Heart right ventricle (tissue), 16 donors: ENCODE measurements around the gene CNKSR2. TPM values are rescaled to one million over a fixed set of nuclear protein-coding genes. Genes with fewer than 3 reads are reported as not detected.

Source experiments
- ATAC-seq, 8 donors: fragments of 200-7000 bp; cut with Tn5 transposase; one replicate each; pipeline ENCODE4 v1.9.1; 2020; ENCODE audit warnings: mild to moderate bottlenecking in 8 of 8, moderate library complexity in 8 of 8, moderate number of reproducible peaks in 1 of 8
- DNase-seq, 2 donors: peaks; one replicate each; pipeline ENCODE4 v3.0.0-alpha.2; 2020
- H3K27ac ChIP-seq, 10 donors: fragments of 200-600 bp; sonication (generic) in 2 of 10; one replicate each; pipeline versions ENCODE4 v1.5.0 to v1.8.0; 2020 to 2022; ENCODE audit warnings: mild to moderate bottlenecking in 3 of 10
- H3K27me3 ChIP-seq, 7 donors: fragments of 200-600 bp; one replicate each; pipeline ENCODE4 v1.8.0; 2021 to 2022; ENCODE audit warnings: mild to moderate bottlenecking in 2 of 7
- H3K36me3 ChIP-seq, 9 donors: fragments of 200-600 bp; sonication (generic) in 1 of 9; one replicate each; pipeline versions ENCODE4 v1.5.0 to v1.8.0; 2020 to 2022; ENCODE audit warnings: mild to moderate bottlenecking in 2 of 9
- H3K4me1 ChIP-seq, 9 donors: fragments of 200-600 bp; sonication (generic) in 1 of 9; one replicate each; pipeline versions ENCODE4 v1.5.0 to v1.8.0; 2020 to 2022; ENCODE audit warnings: mild to moderate bottlenecking in 4 of 9
- H3K4me3 ChIP-seq, 10 donors: fragments of 200-600 bp; sonication (generic) in 2 of 10; one replicate each; pipeline versions ENCODE4 v1.5.0 to v1.8.0; 2020 to 2022; ENCODE audit warnings: mild to moderate bottlenecking in 7 of 10, moderate library complexity in 2 of 10
- H3K9me3 ChIP-seq, 11 donors: fragments of 200-600 bp in 10 of 11; sonication (generic) in 2 of 11; one replicate each; pipeline versions ENCODE4 v1.5.0 to v1.8.0; 2013 to 2022; ENCODE audit warnings: mild to moderate bottlenecking in 2 of 11, control low read depth in 1 of 11, moderate library complexity in 1 of 11
- CTCF ChIP-seq, 9 donors: fragments of 200-600 bp; sonication (generic) in 2 of 9; IDR thresholded peaks; one replicate each; pipeline versions ENCODE4 v1.5.0 to v1.8.0; 2021 to 2022; ENCODE audit warnings: antibody characterized with exemption in 9 of 9, mild to moderate bottlenecking in 5 of 9, moderate library complexity in 1 of 9
- WGBS, 2 donors: extraction: QIAGEN DNeasy Blood & Tissue Kit; methylation state at CpG; one replicate each; pipeline ENCODE4 v1.1.7; 2013; ENCODE audit warnings: inconsistent platforms in 1 of 2; 5-methylcytosine and 5-hydroxymethylcytosine counted together
- intact Hi-C, 10 donors: fragments of 100-400 bp; cut with DNase I; formaldehyde crosslinking; loops; one replicate each; pipeline versions ENCODE4 v1.11.1 to v1.14.2; 2022
- polyA plus RNA-seq, 2 donors: library from polyadenylated mRNA; stranded (reverse); fragments of 200-250 nt; gene quantifications; one replicate each; pipeline ENCODE4 v1.2.3, GENCODE V29; 2013
- total RNA-seq, 10 donors: library from RNA; stranded (reverse); fragmentation: NEBNext Ultra II Directional in 3 of 10; extraction: Animal tissue kit (Norgen Biotek cat#: 25700) in 3 of 10; gene quantifications; one replicate each; pipeline versions ENCODE4 v1.2.1 to v1.2.4, GENCODE V29; 2021 to 2023
- donor health status: Arrhythmogenic right ventricular cardiomyopathy.
- donor health status: ischemic (EF 13 %, LVEDD 7.1; RV severe dilation, severe dysfunction).
- donor health status: healthy with polysubstance abuse.
- donor health status: DM: no; HTN: yes; CAD: no.
- donor health status: DM: no; HTN: no; CAD: no.
- donor health status: ischemic (EF 25% LVEDD 6.9; RV normal size, moderate dysfunction).
- donor health status: ischemic (EF 25% LVEDD 5.7; RV mildly dilated, moderate dysfunction).
- donor health status: healthy.
- donor health status: DM: yes; HTN: yes; CAD: no.
- donor health status: Ischemic cardiomyopathy.
- donor health status: ischemic (EF 35%, LVEDD 5.7; RV mildly dilated, moderate dysfunction).
- donor health status: nonischemic (EF 11% LVEDD 7.7; RV severe dilation, severe dysfunction).
- donor health status: DM: yes; HTN: yes; CAD: no.
- donor health status: PGD.
- donor health status: ischemic (EF 29% LVEDD 5.4; RV normal size, mild dysfunction).
- donor health status: nonischemic (EF 23%, LVEDD 6.1; RV moderate dilation, normal function).

The CNKSR2 gene
- total and polyA plus RNA-seq, 12 donors: 0.03 to 1.6 (median 0.44) TPM

- no peaks in the 10 kb centered on the region for H3K9me3 ChIP-seq
- H3K4me1 ChIP-seq: no peaks in the 10 kb centered on the region
- H3K27me3 ChIP-seq: peaks cover 0 to 4% (median 0%) of the 10 kb centered on the region in 7 donors
- H3K27ac ChIP-seq: no peak overlapping the region
- 31 to 47% methylated on average over 2 of the region's 2 CpGs for WGBS, 2 donors
- no peak overlapping the region for H3K4me3 ChIP-seq
- intact Hi-C loops: no loop called here
- ATAC-seq: no peak
- TF ChIP-seq CTCF (IDR thresholded peaks at IDR 0.05): no peak
- DNase-seq: no peak
- no peaks in the 10 kb centered on the region for H3K36me3 ChIP-seq
Measured at GRCh38 chrX:21408307-21408706, 34.1 kb downstream of the CNKSR2 start.

- no peak overlapping the region for H3K27ac ChIP-seq
- H3K9me3 ChIP-seq: peaks cover 0 to 1% (median 0%) of the 10 kb centered on the region in 11 donors
- H3K4me3 ChIP-seq: no peak overlapping the region
- no peak for TF ChIP-seq CTCF (IDR thresholded peaks at IDR 0.05)
- intact Hi-C loops: no loop called here
- no peak for ATAC-seq
- H3K36me3 ChIP-seq: no peaks in the 10 kb centered on the region
- H3K4me1 ChIP-seq: no peaks in the 10 kb centered on the region
- WGBS, 2 donors: 52 to 59% methylated on average over 1 of the region's 1 CpG
- DNase-seq: no peak
- peaks cover 0 to 4% (median 0%) of the 10 kb centered on the region in 7 donors for H3K27me3 ChIP-seq
Measured at GRCh38 chrX:21408788-21409187, 34.6 kb downstream of the CNKSR2 start.

DNA sequence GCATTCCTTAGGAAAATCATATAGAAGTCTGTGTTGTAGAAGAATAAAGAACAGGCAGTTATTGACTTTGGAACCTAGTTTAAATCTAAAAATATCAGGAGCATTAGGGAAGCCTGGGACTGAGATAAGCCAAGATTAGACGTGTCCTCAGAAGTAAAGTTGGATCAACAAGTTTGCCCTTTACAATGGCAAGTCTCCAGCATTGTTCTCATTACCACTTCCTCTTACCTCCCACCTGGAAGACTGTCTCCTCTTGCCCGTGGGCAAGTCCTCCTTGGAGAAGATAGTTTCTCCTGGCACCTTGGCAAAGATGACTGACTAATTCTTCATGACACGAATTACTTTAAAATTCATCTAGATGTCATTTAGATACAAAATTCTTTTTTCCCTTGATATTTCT is 37.8 kb downstream of the CNKSR2 start:
- no peak for ATAC-seq
- no peaks in the 10 kb centered on the region for H3K36me3 ChIP-seq
- no peak for DNase-seq
- no peak overlapping the region for H3K4me3 ChIP-seq
- H3K9me3 ChIP-seq: peaks cover 0 to 13% (median 0%) of the 10 kb centered on the region in 11 donors
- H3K27me3 ChIP-seq: no peaks in the 10 kb centered on the region
- TF ChIP-seq CTCF (IDR thresholded peaks at IDR 0.05): no peak
- no peaks in the 10 kb centered on the region for H3K4me1 ChIP-seq
- H3K27ac ChIP-seq: no peak overlapping the region
- intact Hi-C loops: no loop called here
- WGBS, 2 donors: 32 to 38% methylated on average over 3 of the region's 3 CpGs

DNA sequence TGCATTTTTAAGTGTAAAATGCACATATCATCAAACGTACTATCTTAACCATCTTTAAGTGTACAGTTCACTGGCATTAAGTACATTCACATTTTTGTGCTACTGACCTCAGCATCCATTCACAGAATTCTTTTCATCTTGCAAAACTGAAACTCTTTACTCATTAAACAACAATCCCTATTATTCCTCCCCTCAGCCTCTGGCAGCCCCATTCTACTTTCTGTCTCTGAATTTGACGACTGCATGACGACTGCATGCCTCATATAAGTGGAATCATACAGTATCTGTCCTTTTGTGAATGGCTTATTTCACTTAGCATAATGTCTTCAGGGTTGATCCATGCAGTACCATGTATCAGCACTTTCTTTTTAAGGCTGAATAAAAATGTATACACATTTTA is 38.7 kb downstream of the CNKSR2 start:
- 60 to 62% methylated on average over 3 of the region's 3 CpGs for WGBS, 2 donors
- H3K27me3 ChIP-seq: no peaks in the 10 kb centered on the region
- intact Hi-C loops: no loop called here
- ATAC-seq: no peak
- no peak for DNase-seq
- TF ChIP-seq CTCF (IDR thresholded peaks at IDR 0.05): no peak
- H3K36me3 ChIP-seq: no peaks in the 10 kb centered on the region
- no peak overlapping the region for H3K27ac ChIP-seq
- H3K4me3 ChIP-seq: no peak overlapping the region
- H3K4me1 ChIP-seq: no peaks in the 10 kb centered on the region
- peaks cover 0 to 21% (median 0%) of the 10 kb centered on the region in 11 donors for H3K9me3 ChIP-seq
